Lower leg skin (tissue), 4 donors: Measurements from ENCODE around the gene LRRC74B. TPM values are rescaled to one million over a fixed set of nuclear protein-coding genes. Genes with fewer than 3 reads are reported as not detected.

Experiments
- DNase-seq, 2 donors: peaks; one replicate each; pipeline ENCODE4 v3.0.0-alpha.2; 2019; ENCODE audit warnings: low spot score in 2 of 2
- H3K4me3 ChIP-seq: fragments of 200-600 bp; sonication (generic); 2 replicates; pipeline ENCODE4 v1.5.1; 2017; ENCODE audit warnings: mild to moderate bottlenecking, low read depth; ENCODE audit not compliant: poor library complexity, severe bottlenecking
- CTCF ChIP-seq, 3 donors: fragments of 450-650 bp; IDR thresholded peaks; one replicate each; pipeline ENCODE4 v1.5.1; 2016; ENCODE audit warnings: antibody characterized with exemption in 3 of 3, mild to moderate bottlenecking in 3 of 3, moderate library complexity in 2 of 3
- POLR2A ChIP-seq, 2 donors: fragments of 450-650 bp; IDR thresholded peaks; one replicate each; pipeline ENCODE4 v1.6.1; 2016 to 2017; ENCODE audit warnings: antibody characterized with exemption in 2 of 2, mild to moderate bottlenecking in 1 of 2, moderate library complexity in 1 of 2
- WGBS, 2 donors: methylation state at CpG; one replicate each; pipeline ENCODE4 v1.1.5; 2018; 5-methylcytosine and 5-hydroxymethylcytosine counted together
- intact Hi-C: fragments of 100-400 bp; cut with DNase I; formaldehyde crosslinking; loops from one replicate; pipeline ENCODE4 v1.15.0; 2023; ENCODE audit warnings: low total_unique reads
- total RNA-seq, 4 donors: library from RNA; depleted of rRNA; stranded (reverse); fragments of >200 nt; gene quantifications; one replicate each; pipeline ENCODE4 v1.1.0, GENCODE V29; 2016

The LRRC74B gene
- total RNA-seq, 4 donors from 2014 or later, result not detected

- no peak overlapping the region for H3K4me3 ChIP-seq
- 71 to 74% methylated on average over 16 of the region's 16 CpGs for WGBS, 2 donors
- intact Hi-C loops, result no loop called here
- no peak for TF ChIP-seq CTCF (IDR thresholded peaks at IDR 0.05)
- TF ChIP-seq POLR2A (IDR thresholded peaks at IDR 0.05), result no peak
- DNase-seq, result no peak
Measured at GRCh38 chr22:21077884-21078508, 32.2 kb downstream of the LRRC74B start.

GRCh38 chr22:21078916-21079315, 33.2 kb downstream of the LRRC74B start:
- intact Hi-C loops, result no loop called here
- no peak overlapping the region for H3K4me3 ChIP-seq
- DNase-seq, result no peak
- WGBS, 2 donors, result 80 to 81% methylated on average over 11 of the region's 11 CpGs
- TF ChIP-seq CTCF (IDR thresholded peaks at IDR 0.05) (no peak), POLR2A (IDR thresholded peaks at IDR 0.05) (no peak)

- TF ChIP-seq POLR2A (IDR thresholded peaks at IDR 0.05), result no peak
- no peak for TF ChIP-seq CTCF (IDR thresholded peaks at IDR 0.05)
- WGBS, 2 donors, result 80 to 86% methylated on average over 5 of the region's 5 CpGs
- DNase-seq, result no peak
- intact Hi-C loops, result no loop called here
- no peak overlapping the region for H3K4me3 ChIP-seq
Measured at GRCh38 chr22:21079493-21079892, 33.7 kb downstream of the LRRC74B start.

DNA sequence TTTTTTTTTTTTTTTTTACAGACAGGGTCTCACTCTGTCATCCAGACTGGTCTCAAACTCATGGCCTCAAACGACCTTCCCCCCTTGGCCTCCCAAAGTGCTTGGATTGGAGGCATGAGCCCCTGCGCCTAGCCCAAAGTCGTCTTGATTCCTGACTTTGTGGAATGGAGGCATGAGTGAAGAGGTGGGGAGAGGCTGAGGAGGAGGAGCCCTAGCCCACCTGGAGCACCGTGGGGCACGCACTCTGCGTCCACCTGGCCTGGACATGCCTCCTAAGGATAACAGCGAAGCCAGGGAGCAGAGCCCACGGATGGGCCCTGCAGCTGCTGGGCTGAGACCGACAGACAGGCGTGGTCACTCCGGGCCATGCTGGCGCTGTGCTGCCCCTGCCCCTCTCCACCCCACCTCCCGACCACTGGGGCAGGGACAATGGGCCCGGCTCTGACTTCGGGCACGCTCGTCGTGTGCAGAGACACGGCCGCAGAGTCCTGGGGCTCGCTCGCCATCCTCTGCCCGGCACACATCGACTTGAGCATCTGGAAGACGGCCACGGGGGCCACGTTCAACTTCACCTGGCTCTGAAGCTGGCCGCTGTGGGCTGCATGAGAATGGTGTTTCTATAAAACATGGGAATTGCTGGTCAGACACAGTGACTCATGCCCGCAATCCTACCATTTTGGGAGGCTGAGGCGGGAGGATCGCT, 34.8 kb downstream of the LRRC74B start:
- intact Hi-C loops, result no loop called here
- no peak for DNase-seq
- TF ChIP-seq POLR2A (IDR thresholded peaks at IDR 0.05) (no peak), CTCF (IDR thresholded peaks at IDR 0.05) (no peak)
- WGBS, 2 donors, result 86% methylated on average over 25 to 31 of the region's 31 CpGs
- no peak overlapping the region for H3K4me3 ChIP-seq

DNA sequence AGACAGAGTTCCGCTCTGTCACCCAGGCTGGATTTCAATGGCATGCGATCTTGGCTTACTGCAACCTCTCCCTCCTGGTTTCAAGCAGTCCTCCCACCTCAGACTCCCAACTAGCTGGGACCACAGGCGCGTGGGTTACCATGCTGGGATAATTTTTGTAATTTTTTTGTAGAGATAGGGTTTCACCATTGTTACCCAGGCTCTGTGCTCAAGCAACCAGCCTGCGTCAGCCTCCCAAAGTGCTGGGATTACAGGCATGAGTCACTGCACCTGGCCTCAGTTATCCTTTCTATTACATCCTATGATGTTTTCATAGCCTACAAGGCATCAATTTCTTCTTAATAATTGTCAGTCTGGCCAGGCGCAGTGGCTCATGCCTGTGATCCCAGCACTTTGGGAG, 36.5 kb downstream of the LRRC74B start:
- H3K4me3 ChIP-seq, result no peak overlapping the region
- WGBS, 2 donors, result 88 to 90% methylated on average over 6 of the region's 6 CpGs
- TF ChIP-seq POLR2A (IDR thresholded peaks at IDR 0.05) (no peak), CTCF (IDR thresholded peaks at IDR 0.05) (no peak)
- intact Hi-C loops, result no loop called here
- DNase-seq, result no peak
